HEK293 (cell line): ENCODE results near the gene TNFRSF11A.

ENCODE experiments used
- CTCF ChIA-PET: fragments of 350-600 bp; formaldehyde crosslinking; extraction: SDS; loops from one replicate; lab custom pipeline; 2021; ENCODE audit warnings: antibody characterized with exemption; lab: Yijun Ruan, JAX
- POLR2A ChIA-PET: fragments of 300-600 bp; formaldehyde crosslinking; extraction: SDS; loops from one replicate; lab custom pipeline; 2020; ENCODE audit warnings: antibody characterized with exemption, inconsistent platforms; lab: Yijun Ruan, JAX
- H3K27ac ChIP-seq: fragments of 200-500 bp; sonication (Bioruptor generic); 2 replicates; pipeline ENCODE4 v1.5.1; 2014; ENCODE audit warnings: low read depth, low read length, control low read depth, inconsistent platforms; ENCODE audit errors: extremely low read depth
- H3K36me3 ChIP-seq, 2 experiments: fragments of 200-500 bp in 1 of 2; sonication (Bioruptor generic) in 1 of 2; 1 replicate in 1 of 2; 2 replicates in 1 of 2; pipeline ENCODE4 v1.5.1; 2014 to 2017; ENCODE audit warnings: inconsistent platforms in 2 of 2, low read length in 2 of 2; ENCODE audit not compliant: control insufficient read depth in 2 of 2, insufficient read depth in 1 of 2
- H3K4me1 ChIP-seq: fragments of 200-500 bp; sonication (Bioruptor generic); 2 replicates; pipeline ENCODE4 v1.5.1; 2014; ENCODE audit warnings: mild to moderate bottlenecking, low read length, inconsistent platforms; ENCODE audit not compliant: control insufficient read depth, insufficient read depth
- H3K4me3 ChIP-seq: 2 replicates; pipeline ENCODE4 v1.5.1; 2011; ENCODE audit warnings: low read depth, mild to moderate bottlenecking, control low read depth, low read length, moderate library complexity
- H3K9me3 ChIP-seq: fragments of 200-500 bp; sonication (Bioruptor generic); 2 replicates; pipeline ENCODE4 v1.5.1; 2014; ENCODE audit warnings: low read depth, low read length, inconsistent platforms; ENCODE audit not compliant: control insufficient read depth, insufficient read depth
- BCL11B ChIP-seq: fragments of 450-650 bp; formaldehyde crosslinking; IDR thresholded peaks from 2 replicates; pipeline ENCODE4 v1.5.1; 2016; ENCODE audit warnings: low read depth, missing biosample characterization, missing genetic modification characterization
- FEZF1 ChIP-seq: fragments of 450-650 bp; formaldehyde crosslinking; IDR thresholded peaks from 2 replicates; pipeline ENCODE4 v1.5.1; 2016; ENCODE audit warnings: missing biosample characterization, missing genetic modification characterization
- GFI1B ChIP-seq: fragments of 450-650 bp; formaldehyde crosslinking; IDR thresholded peaks from 2 replicates; pipeline ENCODE4 v1.5.1; 2016; ENCODE audit warnings: missing biosample characterization, missing genetic modification characterization
- GLIS2 ChIP-seq: fragments of 450-650 bp; formaldehyde crosslinking; IDR thresholded peaks from 2 replicates; pipeline ENCODE4 v1.5.1; 2016; ENCODE audit warnings: missing biosample characterization, missing genetic modification characterization
- IKZF3 ChIP-seq: fragments of 450-650 bp; IDR thresholded peaks from 2 replicates; pipeline ENCODE4 v1.5.0; 2018; ENCODE audit warnings: missing biosample characterization, mild to moderate bottlenecking, missing genetic modification characterization, moderate library complexity
- SCRT1 ChIP-seq: fragments of 450-650 bp; formaldehyde crosslinking; IDR thresholded peaks from 2 replicates; pipeline ENCODE4 v1.5.1; 2016; ENCODE audit warnings: missing biosample characterization, missing genetic modification characterization, borderline replicate concordance
- WT1 ChIP-seq: fragments of 450-650 bp; formaldehyde crosslinking; IDR thresholded peaks from 2 replicates; pipeline ENCODE4 v1.5.1; 2016; ENCODE audit warnings: missing biosample characterization, missing genetic modification characterization
- YY1 ChIP-seq: fragments of 450-650 bp; formaldehyde crosslinking; IDR thresholded peaks from 2 replicates; pipeline ENCODE4 v1.5.1; 2018; ENCODE audit warnings: missing biosample characterization, missing genetic modification characterization
- ZBTB21 ChIP-seq: fragments of 450-650 bp; formaldehyde crosslinking; IDR thresholded peaks from 2 replicates; pipeline ENCODE4 v1.5.1; 2017; ENCODE audit warnings: missing biosample characterization, missing genetic modification characterization
- ZNF133 ChIP-seq: fragments of 450-650 bp; formaldehyde crosslinking; IDR thresholded peaks from 2 replicates; pipeline ENCODE4 v1.5.1; 2016; ENCODE audit warnings: missing biosample characterization, missing genetic modification characterization
- ZNF146 ChIP-seq: fragments of 450-650 bp; formaldehyde crosslinking; IDR thresholded peaks from 2 replicates; pipeline ENCODE4 v1.5.1; 2016; ENCODE audit warnings: missing biosample characterization, missing genetic modification characterization
- ZNF19 ChIP-seq: fragments of 450-650 bp; formaldehyde crosslinking; IDR thresholded peaks from 2 replicates; pipeline ENCODE4; 2016; ENCODE audit warnings: missing biosample characterization, missing genetic modification characterization, low read depth
- ZNF221 ChIP-seq: fragments of 450-650 bp; formaldehyde crosslinking; IDR thresholded peaks from 2 replicates; pipeline ENCODE4 v1.5.1; 2017; ENCODE audit warnings: missing biosample characterization, missing genetic modification characterization, borderline replicate concordance
- ZNF280C ChIP-seq: fragments of 450-650 bp; formaldehyde crosslinking; IDR thresholded peaks from 2 replicates; pipeline ENCODE4 v1.5.1; 2016; ENCODE audit warnings: missing biosample characterization, missing genetic modification characterization
- ZNF366 ChIP-seq: fragments of 450-650 bp; formaldehyde crosslinking; conservative IDR thresholded peaks from 2 replicates; pipeline ENCODE4 v1.5.1; 2016; ENCODE audit warnings: missing biosample characterization, missing genetic modification characterization
- ZNF398 ChIP-seq: fragments of 450-650 bp; formaldehyde crosslinking; IDR thresholded peaks from 2 replicates; pipeline ENCODE4 v1.5.1; 2017; ENCODE audit warnings: missing biosample characterization, missing genetic modification characterization
- ZNF521 ChIP-seq: fragments of 450-650 bp; formaldehyde crosslinking; IDR thresholded peaks from 2 replicates; pipeline ENCODE4 v1.5.1; 2017; ENCODE audit warnings: missing biosample characterization, mild to moderate bottlenecking, missing genetic modification characterization
- ZNF561 ChIP-seq: fragments of 450-650 bp; IDR thresholded peaks from 2 replicates; pipeline ENCODE4 v1.5.1; 2018; ENCODE audit warnings: missing biosample characterization, missing genetic modification characterization, borderline replicate concordance
- ZNF600 ChIP-seq: fragments of 450-650 bp; formaldehyde crosslinking; IDR thresholded peaks from 2 replicates; pipeline ENCODE4 v1.5.1; 2016; ENCODE audit warnings: missing biosample characterization, missing genetic modification characterization
- ZNF701 ChIP-seq: fragments of 450-650 bp; formaldehyde crosslinking; IDR thresholded peaks from 2 replicates; pipeline ENCODE4 v1.5.1; 2016; ENCODE audit warnings: missing biosample characterization, missing genetic modification characterization
- ZNF747 ChIP-seq: fragments of 450-650 bp; formaldehyde crosslinking; IDR thresholded peaks from 2 replicates; pipeline ENCODE4 v1.5.1; 2016; ENCODE audit warnings: missing biosample characterization, missing genetic modification characterization
- ZXDB ChIP-seq: fragments of 450-650 bp; formaldehyde crosslinking; IDR thresholded peaks from 2 replicates; pipeline ENCODE4 v1.5.1; 2016; ENCODE audit warnings: missing biosample characterization, missing genetic modification characterization
- TF ChIP-seq, protein P1 (sequence below): fragments of 450-650 bp; formaldehyde crosslinking; IDR thresholded peaks from 2 replicates; pipeline ENCODE4 v1.5.1; 2016; ENCODE audit warnings: missing biosample characterization, missing genetic modification characterization
- TF ChIP-seq, protein P2 (sequence below): fragments of 450-650 bp; formaldehyde crosslinking; IDR thresholded peaks from 2 replicates; pipeline ENCODE4 v1.5.1; 2016; ENCODE audit warnings: missing biosample characterization, missing genetic modification characterization
- TF ChIP-seq, protein P3 (sequence below): fragments of 450-650 bp; formaldehyde crosslinking; IDR thresholded peaks from 2 replicates; pipeline ENCODE4 v1.5.1; 2016; ENCODE audit warnings: missing biosample characterization, missing genetic modification characterization

Gene TNFRSF11A

DNA sequence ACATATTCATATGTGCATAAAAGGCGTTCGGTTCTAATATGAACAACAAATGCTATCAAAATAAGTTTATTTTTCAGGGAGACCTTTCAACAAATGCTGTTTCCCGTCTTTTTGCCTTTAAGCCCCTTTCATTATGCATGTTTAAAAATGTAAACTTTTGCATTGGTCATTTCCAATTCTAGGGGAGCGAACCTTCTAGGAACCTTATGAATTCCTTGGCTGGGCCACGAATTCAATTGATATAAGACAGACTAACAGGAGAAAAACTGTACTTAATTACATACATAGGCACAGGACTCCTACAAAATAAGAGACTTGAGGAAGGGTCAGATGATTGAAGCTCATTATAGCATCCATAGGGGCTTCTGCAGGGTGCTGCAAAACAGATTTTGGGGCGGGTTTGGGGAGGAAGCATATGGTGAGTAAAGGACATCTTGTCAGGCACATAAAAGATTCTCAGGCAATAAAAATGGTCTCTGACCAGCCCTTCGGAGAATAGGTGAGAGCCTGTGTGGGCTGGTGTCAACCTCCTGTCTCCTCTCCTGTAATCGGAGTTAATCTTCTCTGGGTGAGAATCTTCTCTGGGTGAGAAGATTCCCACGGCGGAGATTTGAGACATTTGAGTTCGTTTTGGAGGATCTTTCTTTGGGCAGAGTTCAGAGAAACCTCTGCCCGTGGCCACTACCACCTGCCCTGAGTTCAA, 1.7 kb downstream of the TNFRSF11A start:
- Histone ChIP-seq H3K9me3 (no peaks in the 10 kb centered on the region), H3K4me3 (no peak overlapping the region), H3K27ac (no peak overlapping the region), H3K4me1 (peaks cover 46% of the 10 kb centered on the region), H3K36me3 (no peaks in the 10 kb centered on the region)
- POLR2A ChIA-PET: interaction anchor here (0.9 kb wide), 1 partner anchor 10 kb away, joined by 3 read pairs; no protein-coding TSS in a partner anchor
- CTCF ChIA-PET: interaction anchor here (0.7 to 2.0 kb wide), 5 partner anchors 11 to 124 kb away, joined by 3 to 10 read pairs (median 5); no protein-coding TSS in a partner anchor
- TF ChIP-seq FEZF1 (tag by site-specific recombination): no peak
- no peak for TF ChIP-seq ZBTB21 (tag by site-specific recombination)
- TF ChIP-seq SCRT1 (tag by site-specific recombination): 0 out of 2 replicates have a peak, but pooled peaks have one; percentile 5

- ChIA-PET POLR2A (interaction anchor here (0.7 kb wide), 1 partner anchor 23 kb away, joined by 4 read pairs; no protein-coding TSS in a partner anchor), CTCF (interaction anchor here (0.6 to 2.9 kb wide), 4 partner anchors 39 to 125 kb away, joined by 4 to 9 read pairs (median 4); no protein-coding TSS in a partner anchor)
- H3K4me1 ChIP-seq: peaks cover 42% of the 10 kb centered on the region
- H3K9me3 ChIP-seq: no peaks in the 10 kb centered on the region
- no peak overlapping the region for H3K4me3 ChIP-seq
- no peak overlapping the region for H3K27ac ChIP-seq
- H3K36me3 ChIP-seq: no peaks in the 10 kb centered on the region
- TF ChIP-seq ZNF398 (tag by site-specific recombination): peak; percentile 84
- TF ChIP-seq ZNF280C (tag by site-specific recombination): no peak
- no peak for TF ChIP-seq ZNF561 (tag by site-specific recombination)
- TF ChIP-seq WT1 (tag by site-specific recombination): peak; percentile 50
- TF ChIP-seq ZNF133 (tag by site-specific recombination): no peak
- TF ChIP-seq, protein P1, sequence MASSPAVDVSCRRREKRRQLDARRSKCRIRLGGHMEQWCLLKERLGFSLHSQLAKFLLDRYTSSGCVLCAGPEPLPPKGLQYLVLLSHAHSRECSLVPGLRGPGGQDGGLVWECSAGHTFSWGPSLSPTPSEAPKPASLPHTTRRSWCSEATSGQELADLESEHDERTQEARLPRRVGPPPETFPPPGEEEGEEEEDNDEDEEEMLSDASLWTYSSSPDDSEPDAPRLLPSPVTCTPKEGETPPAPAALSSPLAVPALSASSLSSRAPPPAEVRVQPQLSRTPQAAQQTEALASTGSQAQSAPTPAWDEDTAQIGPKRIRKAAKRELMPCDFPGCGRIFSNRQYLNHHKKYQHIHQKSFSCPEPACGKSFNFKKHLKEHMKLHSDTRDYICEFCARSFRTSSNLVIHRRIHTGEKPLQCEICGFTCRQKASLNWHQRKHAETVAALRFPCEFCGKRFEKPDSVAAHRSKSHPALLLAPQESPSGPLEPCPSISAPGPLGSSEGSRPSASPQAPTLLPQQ: no peak
- TF ChIP-seq ZNF221 (tag by site-specific recombination): no peak
- TF ChIP-seq ZNF19 (tag by site-specific recombination): no peak
- TF ChIP-seq GFI1B: no peak
- TF ChIP-seq YY1 (tag by site-specific recombination): no peak
- TF ChIP-seq, protein P2, sequence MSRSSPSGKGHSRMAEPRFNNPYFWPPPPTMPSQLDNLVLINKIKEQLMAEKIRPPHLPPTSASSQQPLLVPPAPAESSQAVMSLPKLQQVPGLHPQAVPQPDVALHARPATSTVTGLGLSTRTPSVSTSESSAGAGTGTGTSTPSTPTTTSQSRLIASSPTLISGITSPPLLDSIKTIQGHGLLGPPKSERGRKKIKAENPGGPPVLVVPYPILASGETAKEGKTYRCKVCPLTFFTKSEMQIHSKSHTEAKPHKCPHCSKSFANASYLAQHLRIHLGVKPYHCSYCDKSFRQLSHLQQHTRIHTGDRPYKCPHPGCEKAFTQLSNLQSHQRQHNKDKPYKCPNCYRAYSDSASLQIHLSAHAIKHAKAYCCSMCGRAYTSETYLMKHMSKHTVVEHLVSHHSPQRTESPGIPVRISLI (tag by site-specific recombination): no peak
- no peak for TF ChIP-seq ZNF146 (tag by site-specific recombination)
- peak; percentile 76 for TF ChIP-seq IKZF3 (tag by site-specific recombination)
- peak; percentile 74 for TF ChIP-seq ZNF366
- 0 out of 2 replicates have a peak, but pooled peaks have one; percentile 34 for TF ChIP-seq BCL11B
- TF ChIP-seq ZNF521: no peak
- no peak for TF ChIP-seq GLIS2 (tag by site-specific recombination)
- TF ChIP-seq ZXDB (tag by site-specific recombination): no peak; the same call in 1 of the 2 replicates
- TF ChIP-seq ZNF600 (tag by site-specific recombination): no peak
- peak; percentile 68 for TF ChIP-seq FEZF1 (tag by site-specific recombination)
- TF ChIP-seq, protein P3, sequence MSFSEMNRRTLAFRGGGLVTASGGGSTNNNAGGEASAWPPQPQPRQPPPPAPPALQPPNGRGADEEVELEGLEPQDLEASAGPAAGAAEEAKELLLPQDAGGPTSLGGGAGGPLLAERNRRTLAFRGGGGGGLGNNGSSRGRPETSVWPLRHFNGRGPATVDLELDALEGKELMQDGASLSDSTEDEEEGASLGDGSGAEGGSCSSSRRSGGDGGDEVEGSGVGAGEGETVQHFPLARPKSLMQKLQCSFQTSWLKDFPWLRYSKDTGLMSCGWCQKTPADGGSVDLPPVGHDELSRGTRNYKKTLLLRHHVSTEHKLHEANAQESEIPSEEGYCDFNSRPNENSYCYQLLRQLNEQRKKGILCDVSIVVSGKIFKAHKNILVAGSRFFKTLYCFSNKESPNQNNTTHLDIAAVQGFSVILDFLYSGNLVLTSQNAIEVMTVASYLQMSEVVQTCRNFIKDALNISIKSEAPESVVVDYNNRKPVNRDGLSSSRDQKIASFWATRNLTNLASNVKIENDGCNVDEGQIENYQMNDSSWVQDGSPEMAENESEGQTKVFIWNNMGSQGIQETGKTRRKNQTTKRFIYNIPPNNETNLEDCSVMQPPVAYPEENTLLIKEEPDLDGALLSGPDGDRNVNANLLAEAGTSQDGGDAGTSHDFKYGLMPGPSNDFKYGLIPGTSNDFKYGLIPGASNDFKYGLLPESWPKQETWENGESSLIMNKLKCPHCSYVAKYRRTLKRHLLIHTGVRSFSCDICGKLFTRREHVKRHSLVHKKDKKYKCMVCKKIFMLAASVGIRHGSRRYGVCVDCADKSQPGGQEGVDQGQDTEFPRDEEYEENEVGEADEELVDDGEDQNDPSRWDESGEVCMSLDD (tag by site-specific recombination): peak; percentile 46; the same call in 1 of the 2 replicates
- TF ChIP-seq ZNF701 (tag by site-specific recombination): no peak
- TF ChIP-seq ZNF747: no peak
Measured at GRCh38 chr18:62327977-62328376, 2.9 kb downstream of the TNFRSF11A start.
